HG03025 (cell line): ENCODE results near the gene LRRC8A.
"Not testable (repeated sequence)": the region's sequence is repeated elsewhere in the genome, so short reads cannot be mapped to it uniquely, and the experiment has no call there.

Source experiments
- ATAC-seq: cut with Tn5 transposase; IDR thresholded peaks from one replicate; pipeline ENCODE4 v1.9.1; 2021; ENCODE audit warnings: mild to moderate bottlenecking, moderate library complexity; ENCODE audit not compliant: unreplicated experiment, low FRiP score

LRRC8A gene

DNA sequence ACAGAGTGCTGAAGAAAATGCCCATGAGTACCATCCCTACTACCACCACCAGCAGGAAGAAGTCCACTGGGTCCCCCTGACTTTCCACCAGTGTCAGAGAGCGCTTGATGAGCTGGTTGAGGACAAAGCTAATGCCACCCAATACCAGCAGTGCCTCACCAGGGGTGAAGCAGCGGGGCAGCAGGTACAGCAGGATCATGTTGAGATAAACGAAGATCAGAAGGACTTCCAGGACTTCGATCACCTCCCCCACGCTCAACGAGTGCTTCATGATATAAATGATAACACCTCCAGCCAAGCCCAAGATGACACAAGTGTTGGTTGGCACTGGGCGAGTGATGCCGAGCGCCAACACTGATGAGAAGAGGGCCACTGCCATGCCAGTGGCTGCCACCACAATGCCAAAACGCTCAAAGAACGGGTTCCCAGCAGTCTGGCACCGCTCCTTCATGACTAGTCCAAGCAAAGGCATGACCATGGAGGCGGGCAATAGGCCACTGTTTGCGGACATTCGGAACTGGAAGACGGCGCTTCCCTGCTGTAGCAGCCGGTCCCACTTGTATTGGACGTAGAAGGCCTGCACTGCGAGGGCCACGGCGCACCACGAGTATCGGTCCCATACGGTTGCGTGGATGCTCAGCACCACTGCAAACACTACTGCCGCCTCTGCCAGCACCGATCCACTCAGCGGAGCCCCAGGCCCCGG lies 64.8 kb downstream of the LRRC8A start:
- peak; percentile 9 for ATAC-seq

DNA sequence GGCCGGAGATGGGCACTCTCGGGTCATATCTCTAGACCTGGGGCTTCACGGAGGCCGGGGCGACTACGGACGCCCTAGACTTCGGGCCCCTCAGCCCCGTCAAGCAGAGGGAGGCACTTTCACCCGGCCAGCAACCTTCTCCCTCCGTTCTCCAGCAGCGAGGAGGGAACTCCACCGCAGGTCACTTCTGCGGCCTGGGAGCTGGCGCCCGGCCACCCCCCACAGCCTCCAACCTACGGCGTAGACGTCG lies 65.3 kb downstream of the LRRC8A start:
- no peak for ATAC-seq

- ATAC-seq, result peak; percentile 70
These were observed 65.8 kb downstream of the LRRC8A start, which contains the start of the genes DOLK and NUP188 for GRCh38 chr9:128947527-128948301. Gene DOLK (minus strand): TSS chr9:128947603. CDS start chr9:128947303, 300 bp downstream. Gene NUP188 (plus strand): TSS chr9:128947699. CDS start chr9:128947720, 21 bp downstream.

DNA sequence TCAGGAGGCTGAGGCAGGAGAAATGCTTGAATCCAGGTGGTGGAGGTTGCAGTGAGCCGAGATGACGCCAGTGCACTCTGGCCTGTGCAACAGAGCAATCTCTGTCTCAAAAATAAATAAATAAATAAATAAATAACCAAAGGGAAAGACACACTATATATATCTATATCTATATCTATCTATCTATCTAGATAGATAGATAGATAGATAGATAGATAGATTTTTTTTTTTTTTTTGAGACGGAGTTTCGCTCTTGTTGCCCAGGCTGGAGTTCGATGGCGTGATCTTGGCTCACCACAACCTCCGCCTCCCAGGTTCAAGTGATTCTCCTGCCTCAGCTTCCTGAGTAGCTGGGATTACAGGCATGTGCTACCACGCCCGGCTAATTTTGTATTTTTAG lies 79.5 kb downstream of the LRRC8A start:
- ATAC-seq, result not testable (repeated sequence)
